Breast epithelium (tissue), 3 donors: ENCODE measurements around the gene GSTA5.

ENCODE experiments used
- CTCF ChIP-seq, 3 donors: fragments of 450-650 bp; IDR thresholded peaks; one replicate each; pipeline ENCODE4 v1.5.1; 2016 to 2017; ENCODE audit warnings: antibody characterized with exemption in 3 of 3, mild to moderate bottlenecking in 3 of 3, moderate library complexity in 3 of 3
- POLR2AphosphoS5 ChIP-seq, 3 donors: sonication (generic); formaldehyde crosslinking; IDR thresholded peaks; one replicate each; pipeline ENCODE4 v1.6.1; 2017; ENCODE audit warnings: antibody characterized with exemption in 3 of 3

- TF ChIP-seq CTCF (IDR thresholded peaks at IDR 0.05) (no peak), POLR2AphosphoS5 (IDR thresholded peaks at IDR 0.05) (no peak)
These were observed 52.1 kb downstream of the GSTA5 start for GRCh38 chr6:52788478-52788877.
